ENCODE data around the gene FZD4.
"Not testable (repeated sequence)": the region's sequence is repeated elsewhere in the genome, so short reads cannot be mapped to it uniquely, and the experiment has no call there.

Gene FZD4

DNA sequence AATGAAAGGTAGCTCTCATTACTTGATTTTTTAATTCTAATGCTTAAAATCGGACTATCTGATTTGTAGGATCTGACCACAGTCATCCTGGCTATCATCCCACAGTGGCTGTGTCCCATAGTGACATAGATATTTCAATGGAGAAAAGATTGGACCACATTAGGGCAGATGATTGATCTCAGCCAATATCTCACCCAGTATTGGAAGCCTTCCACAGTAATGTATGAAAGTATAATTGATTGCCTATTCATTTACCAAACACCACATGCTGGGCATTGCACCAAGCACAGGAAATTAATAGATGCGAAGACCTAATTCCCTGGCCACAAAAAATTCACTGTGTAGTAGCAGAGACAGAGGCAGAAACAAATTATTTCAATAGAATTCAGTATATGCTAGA lies 37.6 kb downstream of the FZD4 start:
- DNase-seq (ENCODE audit: extremely low read depth, low read depth) = no peak
- H3K4me3 ChIP-seq (replicated peaks; ENCODE audit: low read depth, low read length) = no peak overlapping the region
- TF ChIP-seq, protein P1, sequence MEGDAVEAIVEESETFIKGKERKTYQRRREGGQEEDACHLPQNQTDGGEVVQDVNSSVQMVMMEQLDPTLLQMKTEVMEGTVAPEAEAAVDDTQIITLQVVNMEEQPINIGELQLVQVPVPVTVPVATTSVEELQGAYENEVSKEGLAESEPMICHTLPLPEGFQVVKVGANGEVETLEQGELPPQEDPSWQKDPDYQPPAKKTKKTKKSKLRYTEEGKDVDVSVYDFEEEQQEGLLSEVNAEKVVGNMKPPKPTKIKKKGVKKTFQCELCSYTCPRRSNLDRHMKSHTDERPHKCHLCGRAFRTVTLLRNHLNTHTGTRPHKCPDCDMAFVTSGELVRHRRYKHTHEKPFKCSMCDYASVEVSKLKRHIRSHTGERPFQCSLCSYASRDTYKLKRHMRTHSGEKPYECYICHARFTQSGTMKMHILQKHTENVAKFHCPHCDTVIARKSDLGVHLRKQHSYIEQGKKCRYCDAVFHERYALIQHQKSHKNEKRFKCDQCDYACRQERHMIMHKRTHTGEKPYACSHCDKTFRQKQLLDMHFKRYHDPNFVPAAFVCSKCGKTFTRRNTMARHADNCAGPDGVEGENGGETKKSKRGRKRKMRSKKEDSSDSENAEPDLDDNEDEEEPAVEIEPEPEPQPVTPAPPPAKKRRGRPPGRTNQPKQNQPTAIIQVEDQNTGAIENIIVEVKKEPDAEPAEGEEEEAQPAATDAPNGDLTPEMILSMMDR (IDR thresholded peaks at IDR 0.05; ENCODE audit: low read depth, low read length, missing control alignments) = no peak

- DNase-seq (ENCODE audit: extremely low read depth, low read depth) = peak; percentile 81
- no peak overlapping the region for H3K4me3 ChIP-seq (replicated peaks; ENCODE audit: low read depth, low read length)
Measured at GRCh38 chr11:86916330-86916729, 38.9 kb downstream of the FZD4 start.

GRCh38 chr11:86915850-86916249 lies 39.3 kb downstream of the FZD4 start:
- not testable (repeated sequence) for H3K4me3 ChIP-seq (replicated peaks; ENCODE audit: low read depth, low read length); DNase-seq (ENCODE audit: extremely low read depth, low read depth)

More at GRCh38 chr11:86916330-86916729, 38.9 kb downstream of the FZD4 start:
- TF ChIP-seq, protein P1 (IDR thresholded peaks at IDR 0.05; ENCODE audit: low read depth, low read length, missing control alignments) = no peak

DNA sequence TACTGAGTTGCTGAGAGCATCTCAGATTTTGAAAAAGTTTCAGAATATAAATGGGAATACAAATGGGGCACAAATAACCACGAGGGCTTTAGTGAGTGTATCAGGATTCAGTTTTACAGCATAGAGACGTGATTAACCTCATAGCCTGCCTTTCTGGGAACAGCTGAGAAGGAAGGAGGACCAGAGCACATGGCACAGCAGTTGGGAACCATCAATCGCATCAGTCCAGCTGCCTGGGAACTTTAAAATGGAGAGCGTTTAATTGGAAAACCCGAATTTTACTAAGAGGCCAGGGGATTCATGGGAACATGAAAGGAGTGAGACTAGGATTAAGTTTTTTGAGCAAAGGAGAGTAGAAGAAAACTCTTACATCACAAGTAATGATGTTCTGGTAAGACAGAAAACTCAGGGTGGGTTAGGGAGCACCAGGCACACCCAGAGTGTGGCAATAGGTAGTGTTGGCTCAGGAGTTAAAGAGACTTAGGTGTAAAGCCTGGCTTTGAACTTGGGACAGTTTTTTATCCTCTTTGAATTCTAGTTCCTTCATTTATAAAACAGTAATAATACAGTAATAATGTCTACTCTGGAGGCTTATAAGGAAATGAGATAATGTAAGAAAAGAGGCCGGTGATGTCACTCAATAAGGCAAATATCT lies 40.2 kb downstream of the FZD4 start:
- no peak for DNase-seq (ENCODE audit: extremely low read depth, low read depth)
- TF ChIP-seq, protein P1 (IDR thresholded peaks at IDR 0.05; ENCODE audit: low read depth, low read length, missing control alignments) = no peak
- H3K4me3 ChIP-seq (replicated peaks; ENCODE audit: low read depth, low read length) = no peak overlapping the region

DNA sequence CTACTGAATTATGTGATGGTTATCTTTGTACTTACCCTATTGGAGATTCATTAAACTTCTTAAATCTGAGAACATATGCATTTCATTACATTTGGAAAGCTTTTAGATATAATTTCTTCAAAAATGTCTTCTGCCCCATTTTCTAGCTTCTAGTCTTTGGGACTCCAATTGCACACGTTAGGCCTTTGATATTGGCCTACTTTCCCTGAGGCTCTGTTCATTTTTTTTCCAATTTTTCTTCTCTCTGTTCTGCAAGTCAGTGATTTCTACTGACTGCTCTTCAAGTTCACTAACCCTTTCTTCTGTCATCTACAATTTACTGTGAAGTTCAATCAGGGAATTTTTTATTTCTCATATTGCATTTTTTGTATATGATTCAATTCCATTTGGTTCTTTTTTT lies 43.0 kb downstream of the FZD4 start:
- H3K4me3 ChIP-seq (replicated peaks; ENCODE audit: low read depth, low read length) = no peak overlapping the region
- TF ChIP-seq, protein P1 (IDR thresholded peaks at IDR 0.05; ENCODE audit: low read depth, low read length, missing control alignments) = no peak
- DNase-seq (ENCODE audit: extremely low read depth, low read depth) = no peak

- no peak for DNase-seq (ENCODE audit: extremely low read depth, low read depth)
- TF ChIP-seq, protein P1 (IDR thresholded peaks at IDR 0.05; ENCODE audit: low read depth, low read length, missing control alignments) = no peak
- H3K4me3 ChIP-seq (replicated peaks; ENCODE audit: low read depth, low read length) = no peak overlapping the region
Measured at GRCh38 chr11:86910592-86910991, 44.6 kb downstream of the FZD4 start.

GRCh38 chr11:86906198-86906597 lies 49.0 kb downstream of the FZD4 start:
- DNase-seq (ENCODE audit: extremely low read depth, low read depth) = no peak

More at GRCh38 chr11:86906198-86906597, 49.0 kb downstream of the FZD4 start:
- TF ChIP-seq, protein P1 (IDR thresholded peaks at IDR 0.05; ENCODE audit: low read depth, low read length, missing control alignments) = no peak
- H3K4me3 ChIP-seq (replicated peaks; ENCODE audit: low read depth, low read length) = no peak overlapping the region
